Skeletal muscle satellite cell (primary cell): ENCODE results near the gene RNF214.

Experiments
- H3K27me3 ChIP-seq: 2 replicates; pipeline ENCODE4 v1.7.0; 2013; ENCODE audit warnings: low read length; ENCODE audit not compliant: control insufficient read depth, insufficient read depth
- H3K36me3 ChIP-seq: 2 replicates; pipeline ENCODE4 v1.7.0; 2013; ENCODE audit warnings: mild to moderate bottlenecking, control low read depth, low read length; ENCODE audit not compliant: insufficient read depth
- H3K4me1 ChIP-seq: 2 replicates; pipeline ENCODE4 v1.7.0; 2013; ENCODE audit warnings: low read length; ENCODE audit not compliant: control insufficient read depth, insufficient read depth
- H3K4me2 ChIP-seq: 2 replicates; pipeline ENCODE4 v1.7.0; 2013; ENCODE audit warnings: mild to moderate bottlenecking, low read length
- H3K4me3 ChIP-seq: 2 replicates; pipeline ENCODE4 v1.7.0; 2013; ENCODE audit warnings: low read length
- H3K9ac ChIP-seq: 2 replicates; pipeline ENCODE4 v1.7.0; 2013; ENCODE audit warnings: mild to moderate bottlenecking, low read depth, low read length, moderate library complexity
- H3K9me3 ChIP-seq: replicated peaks from 2 replicates; pipeline ENCODE4 v1.7.0; 2013; ENCODE audit warnings: mild to moderate bottlenecking, control low read depth, low read length

RNF214 gene

GRCh38 chr11:117219455-117219854 lies 13.0 kb upstream of the RNF214 start:
- no peak overlapping the region for H3K9ac ChIP-seq
- H3K36me3 ChIP-seq, result peaks cover 49% of the 10 kb centered on the region
- H3K4me1 ChIP-seq, result peaks cover 59% of the 10 kb centered on the region
- no peaks in the 10 kb centered on the region for H3K9me3 ChIP-seq
- no peaks in the 10 kb centered on the region for H3K27me3 ChIP-seq
- H3K4me3 ChIP-seq, result no peak overlapping the region
- no peak overlapping the region for H3K4me2 ChIP-seq

- H3K9ac ChIP-seq, result no peak overlapping the region
- H3K9me3 ChIP-seq, result no peaks in the 10 kb centered on the region
- H3K36me3 ChIP-seq, result peaks cover 45% of the 10 kb centered on the region
- H3K4me3 ChIP-seq, result no peak overlapping the region
- no peak overlapping the region for H3K4me2 ChIP-seq
- H3K27me3 ChIP-seq, result no peaks in the 10 kb centered on the region
- H3K4me1 ChIP-seq, result peaks cover 59% of the 10 kb centered on the region
Observed at GRCh38 chr11:117219995-117220394, 12.5 kb upstream of the RNF214 start.

- peak overlapping the region; percentile 64 for H3K4me2 ChIP-seq
- no peaks in the 10 kb centered on the region for H3K27me3 ChIP-seq
- no peaks in the 10 kb centered on the region for H3K9me3 ChIP-seq
- peak overlapping the region; percentile 51 for H3K9ac ChIP-seq
- H3K36me3 ChIP-seq, result peaks cover 49% of the 10 kb centered on the region
- peaks cover 59% of the 10 kb centered on the region for H3K4me1 ChIP-seq
- H3K4me3 ChIP-seq, result peak overlapping the region; percentile 3
Observed at GRCh38 chr11:117220568-117220967, 11.9 kb upstream of the RNF214 start.

- Histone ChIP-seq H3K4me1 (peaks cover 59% of the 10 kb centered on the region), H3K9ac (peak overlapping the region; percentile 51), H3K4me3 (peak overlapping the region; percentile 15), H3K9me3 (no peaks in the 10 kb centered on the region), H3K4me2 (peak overlapping the region; percentile 64), H3K27me3 (no peaks in the 10 kb centered on the region), H3K36me3 (peaks cover 48% of the 10 kb centered on the region)
Observed at GRCh38 chr11:117220999-117221774, 11.3 kb upstream of the RNF214 start.

- Histone ChIP-seq H3K4me3 (peak overlapping the region; percentile 15), H3K27me3 (no peaks in the 10 kb centered on the region), H3K4me1 (peaks cover 56% of the 10 kb centered on the region), H3K4me2 (peak overlapping the region; percentile 64), H3K9me3 (no peaks in the 10 kb centered on the region), H3K36me3 (peaks cover 53% of the 10 kb centered on the region), H3K9ac (peak overlapping the region; percentile 51)
Observed at GRCh38 chr11:117221775-117222517, 10.5 kb upstream of the RNF214 start.

GRCh38 chr11:117222991-117223740 lies 9.3 kb upstream of the RNF214 start:
- Histone ChIP-seq H3K4me1 (peaks cover 43% of the 10 kb centered on the region), H3K36me3 (peaks cover 53% of the 10 kb centered on the region), H3K4me3 (no peak overlapping the region), H3K4me2 (no peak overlapping the region), H3K9me3 (no peaks in the 10 kb centered on the region), H3K27me3 (no peaks in the 10 kb centered on the region), H3K9ac (no peak overlapping the region)

- Histone ChIP-seq H3K4me3 (no peak overlapping the region), H3K36me3 (peaks cover 51% of the 10 kb centered on the region), H3K4me2 (no peak overlapping the region), H3K9ac (no peak overlapping the region), H3K4me1 (peaks cover 35% of the 10 kb centered on the region), H3K9me3 (no peaks in the 10 kb centered on the region), H3K27me3 (no peaks in the 10 kb centered on the region)
Observed at GRCh38 chr11:117223741-117224689, 8.5 kb upstream of the RNF214 start.

- no peak overlapping the region for H3K4me2 ChIP-seq
- H3K4me3 ChIP-seq, result no peak overlapping the region
- H3K9ac ChIP-seq, result no peak overlapping the region
- no peaks in the 10 kb centered on the region for H3K9me3 ChIP-seq
- H3K27me3 ChIP-seq, result no peaks in the 10 kb centered on the region
- H3K36me3 ChIP-seq, result peaks cover 56% of the 10 kb centered on the region
- H3K4me1 ChIP-seq, result peaks cover 36% of the 10 kb centered on the region
Observed at GRCh38 chr11:117225553-117226170, 6.8 kb upstream of the RNF214 start.

- Histone ChIP-seq H3K36me3 (peaks cover 57% of the 10 kb centered on the region), H3K4me2 (no peak overlapping the region), H3K27me3 (no peaks in the 10 kb centered on the region), H3K4me3 (no peak overlapping the region), H3K9me3 (no peaks in the 10 kb centered on the region), H3K9ac (no peak overlapping the region), H3K4me1 (peaks cover 30% of the 10 kb centered on the region)
Observed at GRCh38 chr11:117226388-117227385, 5.8 kb upstream of the RNF214 start.
